Measurements from ENCODE around the gene FGF14. TPM values are rescaled to one million over a fixed set of nuclear protein-coding genes. Genes with fewer than 3 reads are reported as not detected.
"Not testable (repeated sequence)": the region's sequence is repeated elsewhere in the genome, so short reads cannot be mapped to it uniquely, and the experiment has no call there.

FGF14 gene
- polyA plus RNA-seq, 6 donors from 2014 or later: not detected

DNA sequence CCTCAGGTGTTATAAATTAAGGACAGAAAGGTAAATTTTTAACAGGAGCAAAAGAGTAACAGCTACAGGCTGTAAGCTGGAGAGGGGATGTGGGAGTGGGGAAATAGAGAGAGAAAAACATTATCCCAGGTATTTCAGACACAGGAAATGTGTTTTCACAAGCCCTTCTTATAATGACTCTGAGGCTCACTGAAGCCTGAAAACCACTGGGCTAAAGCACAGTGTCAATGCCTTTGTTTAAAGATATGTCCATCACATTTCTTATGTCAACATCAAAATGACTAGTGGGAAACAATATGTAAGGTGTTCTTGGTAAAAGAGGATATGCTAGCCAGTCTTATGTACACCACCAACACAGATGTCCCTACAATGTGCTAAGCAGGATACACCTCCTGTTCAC, 365.9 kb downstream of the FGF14 start:
- Mint-ChIP-seq H3K27me3 (no peaks in the 10 kb centered on the region), H3K9me3 (peaks cover 0 to 7% (median 2%) of the 10 kb centered on the region in 7 donors), H3K36me3 (no peaks in the 10 kb centered on the region), H3K27ac (no peak overlapping the region), H3K4me3 (no peak overlapping the region), H3K4me1 (no peaks in the 10 kb centered on the region)
- DNase-seq (no peak), ATAC-seq (ENCODE audit: low read depth in 2 of 2) (no peak)

- ATAC-seq (ENCODE audit: low read depth in 2 of 2): no peak
- H3K4me3 Mint-ChIP-seq: no peak overlapping the region
- H3K9me3 Mint-ChIP-seq: peaks cover 0 to 7% (median 1%) of the 10 kb centered on the region in 7 donors
- no peak for DNase-seq
- no peaks in the 10 kb centered on the region for H3K27me3 Mint-ChIP-seq
- no peak overlapping the region for H3K27ac Mint-ChIP-seq
- H3K4me1 Mint-ChIP-seq: no peaks in the 10 kb centered on the region
- H3K36me3 Mint-ChIP-seq: no peaks in the 10 kb centered on the region
These were observed 368.0 kb downstream of the FGF14 start for GRCh38 chr13:102033857-102034331.

DNA sequence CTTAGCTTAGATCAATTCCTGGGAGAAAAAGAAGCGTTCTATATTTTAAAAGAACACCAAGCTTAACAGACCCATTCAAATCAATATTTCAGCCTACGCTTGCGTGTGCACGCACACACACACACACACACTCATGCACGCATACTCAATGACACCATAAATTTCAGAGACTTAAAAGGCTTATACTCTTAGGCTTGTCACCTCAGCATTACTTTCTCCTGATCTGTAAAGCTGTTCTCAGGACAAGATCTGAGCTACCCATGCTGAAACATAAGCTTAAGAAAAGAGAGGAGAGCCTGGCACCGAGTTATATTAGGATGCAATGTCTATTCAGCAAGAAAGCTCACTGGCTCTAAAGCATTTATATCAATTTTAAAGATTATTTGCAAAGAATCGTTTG, 368.5 kb downstream of the FGF14 start:
- H3K27me3 Mint-ChIP-seq: no peaks in the 10 kb centered on the region
- peaks cover 0 to 7% (median 1%) of the 10 kb centered on the region in 7 donors for H3K9me3 Mint-ChIP-seq

GRCh38 chr13:102028868-102029267, 373.0 kb downstream of the FGF14 start:
- Mint-ChIP-seq H3K4me1 (no peaks in the 10 kb centered on the region), H3K36me3 (no peaks in the 10 kb centered on the region), H3K27me3 (no peaks in the 10 kb centered on the region), H3K4me3 (no peak overlapping the region), H3K27ac (no peak overlapping the region), H3K9me3 (peaks cover 0 to 3% (median 0%) of the 10 kb centered on the region in 7 donors)
- ATAC-seq (ENCODE audit: low read depth in 2 of 2): no peak
- no peak for DNase-seq

More for the DNA sequence above, 368.5 kb downstream of the FGF14 start:
- Mint-ChIP-seq H3K4me3 (no peak overlapping the region), H3K27ac (no peak overlapping the region), H3K4me1 (no peaks in the 10 kb centered on the region), H3K36me3 (no peaks in the 10 kb centered on the region)
- DNase-seq (no peak), ATAC-seq (ENCODE audit: low read depth in 2 of 2) (no peak)

DNA sequence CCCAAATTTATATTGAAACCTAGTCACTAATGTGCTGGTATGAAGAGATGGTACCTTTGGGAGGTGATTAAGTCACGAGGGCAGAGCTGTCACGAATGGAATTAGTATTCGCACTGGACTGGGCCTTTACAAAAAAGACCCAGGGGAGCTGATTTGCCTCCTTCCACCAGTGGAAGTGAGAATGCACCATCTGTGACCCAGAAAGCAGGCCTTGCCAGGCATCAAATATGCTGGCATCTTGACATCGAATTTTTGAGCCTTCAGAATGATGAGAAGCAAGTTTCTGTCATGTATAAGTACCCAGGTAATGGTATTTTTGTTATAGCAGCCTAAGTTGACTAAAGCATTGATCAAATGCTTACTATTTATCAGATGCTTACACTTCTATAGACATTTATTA, 373.6 kb downstream of the FGF14 start:
- H3K9me3 Mint-ChIP-seq: peaks cover 0 to 4% (median 0%) of the 10 kb centered on the region in 7 donors
- no peaks in the 10 kb centered on the region for H3K36me3 Mint-ChIP-seq
- no peak for DNase-seq
- no peak overlapping the region for H3K27ac Mint-ChIP-seq
- no peaks in the 10 kb centered on the region for H3K27me3 Mint-ChIP-seq
- H3K4me3 Mint-ChIP-seq: no peak overlapping the region
- ATAC-seq (ENCODE audit: low read depth in 2 of 2): no peak
- H3K4me1 Mint-ChIP-seq: no peaks in the 10 kb centered on the region

DNA sequence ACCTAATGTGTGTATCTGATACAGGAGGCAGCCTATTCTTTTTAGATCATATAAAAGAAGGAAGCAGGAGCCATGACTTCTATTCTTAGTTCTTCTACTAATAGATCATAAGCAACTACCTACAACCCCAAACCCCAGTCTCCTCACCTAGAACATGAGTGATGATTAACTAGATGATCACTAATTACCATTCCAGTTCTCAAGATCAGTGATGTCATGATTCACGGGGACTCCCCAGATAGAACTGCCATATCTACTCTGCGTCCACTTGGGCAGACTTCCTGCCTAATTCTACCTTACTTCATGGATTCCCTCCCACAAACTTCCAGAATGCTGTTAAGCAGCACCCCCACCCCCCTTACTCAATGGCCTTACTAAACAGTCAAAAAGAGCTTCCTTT, 380.1 kb downstream of the FGF14 start:
- ATAC-seq (ENCODE audit: low read depth in 2 of 2): no peak
- Mint-ChIP-seq H3K36me3 (peaks cover 0 to 15% of the 10 kb centered on the region in 2 donors), H3K9me3 (peaks cover 9 to 28% (median 21%) of the 10 kb centered on the region in 7 donors), H3K27ac (no peak overlapping the region), H3K4me1 (no peaks in the 10 kb centered on the region), H3K4me3 (no peak overlapping the region), H3K27me3 (no peaks in the 10 kb centered on the region)
- DNase-seq: no peak

DNA sequence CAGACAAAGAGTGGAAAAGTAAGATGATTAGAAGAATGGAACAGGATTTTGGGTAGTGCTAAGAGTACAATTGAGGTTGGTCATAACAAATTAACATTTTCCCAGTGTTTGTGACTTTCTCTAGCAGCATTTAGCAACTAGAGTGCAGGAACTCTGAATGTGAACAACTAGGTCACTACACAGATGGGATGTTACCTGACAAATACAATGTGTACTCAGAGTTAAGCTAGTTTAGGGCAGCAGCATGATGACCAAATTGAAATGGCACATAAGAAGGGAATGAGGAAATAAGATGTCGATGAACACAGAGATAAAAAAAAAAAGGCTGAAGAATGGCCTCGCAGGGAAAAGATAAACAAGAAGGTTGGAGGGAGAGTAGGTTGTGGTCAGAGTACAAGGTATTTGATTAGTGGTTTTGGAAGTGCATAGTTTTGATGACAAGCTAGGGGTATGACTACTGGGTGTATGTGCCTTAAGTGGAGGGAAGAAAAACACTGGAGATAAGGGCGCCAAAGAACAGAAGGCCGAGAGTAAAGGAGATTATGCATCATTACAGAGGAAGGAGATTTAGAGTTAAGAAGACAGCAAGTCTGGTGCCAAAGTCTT, 381.1 kb downstream of the FGF14 start:
- no peak for ATAC-seq (ENCODE audit: low read depth in 2 of 2)
- H3K27me3 Mint-ChIP-seq: no peaks in the 10 kb centered on the region
- DNase-seq: no peak
- peaks cover 9 to 31% (median 20%) of the 10 kb centered on the region in 7 donors for H3K9me3 Mint-ChIP-seq
- no peak overlapping the region for H3K27ac Mint-ChIP-seq
- H3K36me3 Mint-ChIP-seq: peaks cover 0 to 15% of the 10 kb centered on the region in 2 donors
- no peaks in the 10 kb centered on the region for H3K4me1 Mint-ChIP-seq
- H3K4me3 Mint-ChIP-seq: no peak overlapping the region

- Mint-ChIP-seq H3K27ac (no peak overlapping the region), H3K4me3 (no peak overlapping the region), H3K9me3 (peaks cover 9 to 31% (median 20%) of the 10 kb centered on the region in 7 donors), H3K27me3 (no peaks in the 10 kb centered on the region), H3K36me3 (peaks cover 0 to 15% of the 10 kb centered on the region in 2 donors), H3K4me1 (no peaks in the 10 kb centered on the region)
- DNase-seq (no peak), ATAC-seq (ENCODE audit: low read depth in 2 of 2) (no peak)
These were observed 383.1 kb downstream of the FGF14 start for GRCh38 chr13:102018716-102019115.

DNA sequence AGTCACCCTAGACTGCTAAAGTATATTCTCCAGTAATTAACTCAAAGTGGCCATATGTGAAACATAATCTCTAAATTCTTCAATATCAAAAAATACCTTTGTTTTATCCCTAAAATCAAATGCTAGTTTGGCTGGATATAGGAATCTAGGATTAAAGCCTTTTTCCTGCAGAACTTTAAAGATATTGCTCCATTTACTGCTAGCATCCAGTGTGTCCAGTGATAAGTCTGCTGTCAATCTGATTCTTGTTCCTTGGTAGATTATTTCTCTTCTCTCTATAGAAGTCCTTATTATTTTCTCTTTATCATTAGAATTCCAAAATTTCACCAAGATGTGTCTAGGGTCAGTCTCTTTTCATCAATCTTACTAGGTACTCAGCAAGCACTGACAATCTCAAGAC, 384.6 kb downstream of the FGF14 start:
- DNase-seq (no peak), ATAC-seq (ENCODE audit: low read depth in 2 of 2) (no peak)
- H3K9me3 Mint-ChIP-seq: peaks cover 9 to 34% (median 20%) of the 10 kb centered on the region in 7 donors
- no peaks in the 10 kb centered on the region for H3K27me3 Mint-ChIP-seq
- H3K4me1 Mint-ChIP-seq: no peaks in the 10 kb centered on the region
- H3K4me3 Mint-ChIP-seq: no peak overlapping the region
- no peak overlapping the region for H3K27ac Mint-ChIP-seq
- H3K36me3 Mint-ChIP-seq: peaks cover 0 to 15% of the 10 kb centered on the region in 2 donors

- H3K36me3 Mint-ChIP-seq: peaks cover 0 to 2% of the 10 kb centered on the region in 2 donors
- no peak overlapping the region for H3K4me3 Mint-ChIP-seq
- ATAC-seq (ENCODE audit: low read depth in 2 of 2): no peak
- H3K9me3 Mint-ChIP-seq: peaks cover under 1 to 11% (median 3%) of the 10 kb centered on the region in 7 donors
- no peaks in the 10 kb centered on the region for H3K27me3 Mint-ChIP-seq
- no peak overlapping the region for H3K27ac Mint-ChIP-seq
- H3K4me1 Mint-ChIP-seq: no peaks in the 10 kb centered on the region
- no peak for DNase-seq
These were observed 389.3 kb downstream of the FGF14 start for GRCh38 chr13:102012299-102013293.

DNA sequence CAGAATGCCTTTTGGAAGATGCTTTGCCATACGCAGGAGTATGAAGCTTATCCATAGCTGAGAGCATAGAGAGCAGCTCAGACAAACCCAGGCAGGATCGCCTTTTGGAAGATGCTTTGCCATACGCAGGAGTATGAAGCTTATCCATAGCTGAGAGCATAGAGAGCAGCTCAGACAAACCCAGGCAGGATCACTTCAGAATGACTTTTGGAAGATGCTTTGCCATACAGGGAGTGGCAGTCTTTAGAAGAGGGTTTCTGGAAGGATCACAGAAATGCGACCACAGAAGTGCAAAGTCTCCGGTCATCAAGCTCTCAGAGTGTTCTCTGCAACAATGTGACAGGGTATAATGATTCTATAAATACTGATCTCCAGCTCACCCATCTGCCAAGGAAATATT, 390.4 kb downstream of the FGF14 start:
- H3K27me3 Mint-ChIP-seq; DNase-seq; H3K36me3 Mint-ChIP-seq; H3K4me1 Mint-ChIP-seq; H3K4me3 Mint-ChIP-seq; ATAC-seq (ENCODE audit: low read depth in 2 of 2); H3K27ac Mint-ChIP-seq; H3K9me3 Mint-ChIP-seq: not testable (repeated sequence)

DNA sequence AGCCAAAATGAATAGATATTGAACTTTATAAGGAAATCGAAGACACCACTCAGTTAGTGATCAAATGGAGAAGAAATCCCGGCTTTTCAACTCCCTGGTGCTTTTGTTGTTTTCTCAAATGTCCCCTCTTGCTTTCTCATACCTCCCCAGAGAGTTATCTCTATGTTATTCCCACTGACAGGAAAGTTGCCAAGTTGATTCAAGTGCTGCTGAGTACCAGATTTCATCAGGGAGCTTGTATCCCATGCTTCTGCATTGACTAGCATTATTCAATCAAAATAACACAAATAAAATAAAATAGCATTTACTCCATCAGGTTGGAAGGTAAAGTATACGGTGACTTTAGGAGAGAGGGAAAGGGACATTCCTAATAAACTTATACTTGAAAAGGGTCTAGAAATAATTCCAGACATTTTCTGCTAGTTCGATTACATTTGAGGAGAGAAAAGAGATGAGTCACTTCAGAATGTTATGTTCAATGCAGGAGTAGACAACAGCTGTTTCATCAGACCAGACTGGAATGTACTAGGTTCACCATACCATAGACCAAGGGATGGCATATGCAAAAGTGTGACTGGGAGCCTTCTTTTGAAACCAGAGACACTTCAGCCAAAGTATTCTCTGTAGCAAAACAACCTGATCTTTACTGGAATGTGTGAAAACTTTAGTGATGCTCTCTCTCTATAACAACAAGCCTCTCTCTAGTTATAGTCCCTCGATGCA, 397.8 kb downstream of the FGF14 start:
- Mint-ChIP-seq H3K4me3 (no peak overlapping the region), H3K27ac (no peak overlapping the region), H3K36me3 (no peaks in the 10 kb centered on the region), H3K4me1 (no peaks in the 10 kb centered on the region), H3K9me3 (peaks cover 0 to 5% (median 1%) of the 10 kb centered on the region in 7 donors), H3K27me3 (no peaks in the 10 kb centered on the region)
- no peak for ATAC-seq (ENCODE audit: low read depth in 2 of 2)
- DNase-seq: no peak

DNA sequence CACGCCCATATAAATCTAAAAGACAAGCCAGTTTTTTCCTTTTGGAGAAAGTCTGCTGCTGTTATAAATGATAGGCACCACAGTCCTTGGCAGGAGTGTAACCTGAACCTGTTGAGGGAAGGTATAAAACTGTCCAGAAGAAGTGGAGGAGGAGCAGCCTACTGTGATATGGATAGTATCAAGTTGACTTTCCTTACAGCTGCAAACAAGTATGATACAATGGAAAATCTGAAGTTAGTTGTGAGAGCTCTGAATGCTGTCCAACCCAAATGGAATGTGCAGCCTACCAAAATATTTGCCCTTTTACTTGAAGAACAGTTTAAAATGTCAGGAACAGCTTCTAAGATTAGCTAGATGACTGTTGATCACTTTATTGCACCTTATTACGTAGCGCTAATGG, 399.6 kb downstream of the FGF14 start:
- Mint-ChIP-seq H3K27ac (no peak overlapping the region), H3K4me3 (no peak overlapping the region), H3K36me3 (no peaks in the 10 kb centered on the region), H3K4me1 (no peaks in the 10 kb centered on the region), H3K9me3 (peaks cover 0 to 5% (median 1%) of the 10 kb centered on the region in 7 donors), H3K27me3 (no peaks in the 10 kb centered on the region)
- ATAC-seq (ENCODE audit: low read depth in 2 of 2): no peak
- no peak for DNase-seq

Data from naive B cell (primary cell).